GM11168 (cell line): ENCODE data around the gene SERPINA4.
"Not testable (repeated sequence)": the region's sequence is repeated elsewhere in the genome, so short reads cannot be mapped to it uniquely, and the experiment has no call there.

Experiments used
- in situ Hi-C: fragments of 300-500 bp; cut with MboI; formaldehyde crosslinking; loops from one replicate; pipeline ENCODE4 v1.12.0; 2022; ENCODE audit warnings: low sequenced_read_pairs; ENCODE audit not compliant: unreplicated experiment

The SERPINA4 gene

DNA sequence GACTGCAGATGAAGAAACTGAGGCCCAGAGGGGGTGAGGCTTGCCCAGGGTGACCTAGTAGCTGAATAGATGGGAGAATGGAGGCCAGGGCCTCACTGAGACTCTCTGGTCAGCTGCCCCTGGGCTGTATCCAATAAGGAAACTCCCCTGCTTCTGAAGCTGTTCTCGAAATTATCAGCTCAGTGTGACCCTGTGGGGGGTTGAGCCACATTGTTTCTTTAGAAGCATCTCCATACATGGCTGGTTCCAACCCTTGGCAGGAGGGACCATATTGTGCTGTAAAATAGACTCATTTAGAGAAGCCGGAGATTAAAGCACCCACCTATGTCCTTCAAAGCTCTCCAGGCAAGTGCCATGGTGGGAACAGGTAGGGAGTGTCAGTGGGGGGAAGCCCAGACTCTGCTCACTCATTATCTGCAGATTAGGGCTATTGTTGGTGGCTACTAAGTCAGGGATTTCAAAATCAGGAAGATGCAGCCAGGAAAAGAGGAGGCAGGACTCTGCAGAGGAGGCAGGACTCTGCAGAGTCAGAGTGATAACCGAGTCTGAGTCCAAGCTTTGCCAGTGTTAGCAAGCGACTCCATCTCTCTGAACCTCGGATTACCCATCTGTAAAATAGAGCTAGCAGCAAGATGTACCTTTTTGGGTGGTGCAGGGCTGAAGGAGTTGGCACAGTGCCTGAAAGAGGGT lies 23.5 kb downstream of the SERPINA4 start:
- in situ Hi-C loops = no loop called here

DNA sequence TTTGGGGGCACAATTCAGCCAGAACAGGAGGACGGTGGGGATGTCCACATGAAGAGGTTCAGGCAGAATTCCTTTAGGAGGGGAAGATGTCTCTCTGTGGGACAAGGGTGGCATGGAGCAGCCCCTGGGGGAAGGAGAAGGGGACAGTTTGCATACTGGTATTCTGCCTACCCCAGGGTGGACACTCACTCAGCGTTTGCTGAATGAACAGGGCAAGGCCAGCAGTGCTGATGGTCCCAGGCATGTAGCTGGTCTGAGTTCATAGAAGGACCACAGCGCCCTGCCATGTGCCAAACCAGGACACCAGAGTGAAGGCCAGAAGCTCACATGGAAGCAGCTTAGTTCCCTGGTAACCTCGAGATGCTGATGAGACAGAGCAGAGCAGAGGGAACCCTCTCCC lies 25.4 kb downstream of the SERPINA4 start:
- in situ Hi-C loops = no loop called here

DNA sequence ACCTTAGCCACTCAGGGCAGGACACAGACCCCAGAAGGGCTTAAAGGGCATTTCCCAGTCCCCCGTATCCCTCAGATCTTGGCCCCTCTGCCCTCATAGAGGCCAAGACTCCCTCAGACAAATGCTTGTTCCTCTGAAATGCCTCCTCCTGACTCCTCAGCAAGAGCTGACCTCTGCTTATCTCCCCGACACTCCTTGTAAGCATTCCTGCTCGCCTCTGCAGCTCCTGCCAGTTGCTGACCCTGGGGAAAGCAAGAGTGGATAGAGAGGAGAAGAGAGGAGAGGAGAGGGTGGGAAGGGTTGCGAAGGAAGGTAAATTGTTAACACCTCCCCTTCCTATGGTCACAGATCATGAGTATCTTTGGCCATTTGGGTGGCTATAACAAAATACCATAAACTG lies 27.1 kb downstream of the SERPINA4 start:
- in situ Hi-C loops = no loop called here

DNA sequence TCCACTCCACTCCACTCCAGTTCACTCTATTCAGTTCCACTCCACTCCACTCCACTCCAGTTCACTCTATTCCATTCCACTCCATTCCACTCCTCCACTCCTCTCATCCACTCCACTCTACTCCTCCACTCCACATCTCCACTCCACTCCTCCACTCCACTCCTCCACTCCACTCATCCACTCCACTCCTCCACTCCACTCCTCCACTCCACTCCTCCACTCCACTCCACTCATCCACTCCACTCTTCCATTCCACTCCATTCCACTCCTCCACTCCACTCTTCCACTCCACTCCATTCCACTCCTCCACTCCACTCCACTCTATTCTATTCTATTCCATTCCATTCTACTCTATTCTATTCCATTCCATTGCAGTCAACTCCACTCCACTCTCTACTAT lies 29.8 kb downstream of the SERPINA4 start:
- in situ Hi-C loops = no loop called here

DNA sequence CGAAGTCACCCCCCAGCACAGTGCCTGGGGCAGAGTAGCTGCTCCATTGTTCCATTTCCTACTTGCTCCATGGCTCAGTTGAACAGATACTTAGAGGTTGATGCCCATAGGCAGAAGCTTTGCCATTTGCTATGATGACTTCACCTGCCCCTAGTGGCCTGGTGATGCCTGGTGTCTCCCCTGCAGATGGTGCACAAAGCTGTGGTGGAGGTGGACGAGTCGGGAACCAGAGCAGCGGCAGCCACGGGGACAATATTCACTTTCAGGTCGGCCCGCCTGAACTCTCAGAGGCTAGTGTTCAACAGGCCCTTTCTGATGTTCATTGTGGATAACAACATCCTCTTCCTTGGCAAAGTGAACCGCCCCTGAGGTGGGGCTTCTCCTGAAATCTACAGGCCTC lies 30.6 kb downstream of the SERPINA4 start:
- in situ Hi-C loops = no loop called here

DNA sequence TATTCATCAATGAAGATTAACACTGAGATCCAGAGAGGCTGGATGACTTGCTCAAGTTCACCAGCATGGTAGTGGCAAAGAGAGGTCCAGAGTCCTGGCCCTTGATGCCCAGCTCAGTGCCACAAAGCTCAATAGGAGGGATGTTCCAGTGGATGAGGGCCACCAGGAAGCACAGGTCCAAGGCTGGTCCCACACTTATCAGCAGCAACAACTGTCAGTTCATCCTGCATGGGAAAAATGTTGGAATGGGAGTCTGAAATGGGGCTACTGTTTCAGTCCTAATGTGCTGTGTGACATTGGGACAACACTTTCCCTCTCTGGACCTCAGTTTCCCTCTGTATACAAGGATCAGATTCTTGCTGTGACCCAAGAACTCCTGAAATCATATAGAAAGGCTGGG lies 31.2 kb downstream of the SERPINA4 start:
- in situ Hi-C loops = no loop called here

DNA sequence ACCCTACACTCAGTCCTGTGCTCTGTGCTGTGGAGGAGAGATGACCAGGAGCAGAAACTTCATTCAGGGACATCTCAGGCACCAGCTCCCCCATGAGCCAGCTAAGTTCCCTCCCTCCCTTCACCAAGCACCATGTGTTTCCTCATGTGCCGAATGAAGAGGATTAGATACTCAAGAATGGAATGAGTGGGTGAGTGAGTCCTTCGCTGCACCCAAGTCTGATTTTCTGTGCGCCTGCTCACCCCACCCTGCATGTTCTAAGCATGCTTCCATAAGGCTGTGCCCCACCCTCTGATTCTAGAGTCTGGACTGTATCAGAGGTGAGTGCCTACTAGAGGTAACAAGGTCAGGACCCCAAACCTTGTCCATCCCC lies 32.1 kb downstream of the SERPINA4 start:
- in situ Hi-C loops = no loop called here

DNA sequence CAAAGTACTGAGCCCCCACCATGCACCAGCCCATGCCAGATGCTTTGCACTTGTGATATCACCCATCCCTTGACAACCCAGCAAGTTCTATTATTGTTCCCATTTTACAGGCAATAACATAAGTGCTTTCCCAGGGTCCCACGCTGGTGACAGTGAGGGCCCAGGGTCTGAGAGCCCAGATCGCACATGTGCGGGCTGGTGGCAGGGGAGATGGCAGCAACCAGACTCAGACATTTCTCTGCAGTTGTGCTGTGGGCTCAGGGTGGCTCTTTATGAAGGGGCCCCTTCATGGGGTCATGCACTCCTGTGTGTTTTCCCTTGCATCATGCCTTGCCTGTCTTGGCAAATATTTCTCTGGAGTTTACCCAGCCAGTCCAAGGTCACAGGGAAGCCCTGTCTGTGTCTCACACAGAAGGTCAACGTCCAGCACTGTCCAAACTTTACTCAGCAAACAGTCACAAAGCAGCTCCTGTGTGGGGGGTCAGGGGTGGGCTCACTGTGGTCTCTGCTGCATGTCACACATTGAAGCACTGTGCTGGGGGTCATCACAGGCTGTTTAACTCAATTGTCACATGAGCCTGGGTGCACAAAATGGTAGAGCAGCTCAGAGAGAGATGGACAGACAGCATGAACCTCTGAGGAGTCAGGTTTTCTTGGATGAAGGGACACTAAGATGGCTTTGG lies 32.6 kb downstream of the SERPINA4 start:
- in situ Hi-C loops = no loop called here

DNA sequence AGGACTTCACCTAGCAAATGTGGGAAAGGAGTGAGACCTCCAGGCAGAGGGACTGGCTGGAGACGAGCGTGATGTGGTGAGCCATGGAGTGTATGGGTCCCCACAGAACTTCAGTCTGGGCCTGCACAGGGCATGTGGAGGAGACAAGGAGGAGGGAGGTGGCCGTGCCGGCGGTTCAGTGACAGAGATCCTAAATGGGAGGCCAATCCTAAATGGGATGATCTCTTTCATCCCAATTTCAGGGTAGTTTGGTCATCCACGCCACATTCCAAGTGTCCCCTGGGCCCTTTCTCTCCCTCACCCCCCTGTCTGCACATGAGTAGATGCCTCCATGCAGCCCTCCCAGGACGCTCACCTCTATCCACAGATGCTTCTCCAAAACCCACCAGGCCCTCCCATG lies 33.2 kb downstream of the SERPINA4 start:
- in situ Hi-C loops = no loop called here

DNA sequence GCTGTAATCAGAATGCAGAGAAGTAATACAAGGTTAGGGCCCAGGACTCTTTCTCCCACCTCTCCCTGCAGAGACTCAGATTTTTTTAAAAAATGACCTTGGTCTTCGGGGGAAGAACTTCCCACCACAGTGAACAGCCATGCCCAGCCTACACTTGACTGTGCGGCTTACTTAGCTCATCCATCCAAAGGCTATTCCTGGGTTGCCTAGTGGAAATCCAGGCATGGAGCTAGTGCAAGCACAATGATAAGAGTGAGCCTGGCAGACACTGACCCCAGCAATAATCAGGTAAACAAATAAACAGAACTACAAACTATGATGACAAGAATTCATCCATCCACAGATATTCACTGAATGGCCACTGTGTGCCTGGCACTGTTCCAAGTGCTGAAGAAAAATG lies 34.7 kb downstream of the SERPINA4 start:
- in situ Hi-C loops = no loop called here

DNA sequence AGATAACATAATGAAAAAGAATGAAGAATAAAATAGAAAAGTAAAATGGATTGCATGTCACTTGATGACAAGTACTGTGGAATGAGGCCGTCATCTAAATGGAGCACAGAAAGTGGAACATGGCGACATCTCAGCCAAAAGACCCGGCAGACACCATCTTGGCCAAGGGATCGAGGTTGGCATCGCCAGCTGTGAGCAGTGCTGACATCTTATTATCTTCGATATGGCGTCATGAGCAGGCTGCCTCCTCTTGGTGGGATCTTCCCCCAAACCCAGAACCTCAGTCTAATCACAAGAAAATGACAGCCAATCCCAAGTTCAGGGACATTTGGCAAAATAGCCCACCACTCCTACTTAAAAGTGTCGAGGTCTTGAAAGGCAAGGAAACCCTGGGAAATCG lies 35.1 kb downstream of the SERPINA4 start:
- in situ Hi-C loops = no loop called here

DNA sequence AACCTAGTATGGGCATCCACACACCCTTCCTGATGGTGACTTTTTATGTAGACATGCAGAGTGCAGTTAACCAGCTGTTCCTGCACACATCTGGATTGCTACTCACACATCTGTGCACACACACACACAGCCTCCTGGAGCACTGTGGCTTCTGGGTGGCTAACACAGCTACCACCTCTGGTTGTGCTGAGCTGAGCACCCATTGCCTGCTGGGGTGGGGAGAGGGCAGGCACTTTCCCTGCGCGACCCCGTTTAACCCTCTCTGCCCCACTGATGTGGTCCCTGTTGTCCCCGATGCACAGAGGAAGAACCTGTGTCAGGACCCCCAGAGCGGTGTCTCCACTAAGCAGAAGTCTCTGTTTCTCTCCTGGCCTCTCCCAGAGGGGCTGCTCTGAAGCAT lies 36.5 kb downstream of the SERPINA4 start:
- in situ Hi-C loops = no loop called here

DNA sequence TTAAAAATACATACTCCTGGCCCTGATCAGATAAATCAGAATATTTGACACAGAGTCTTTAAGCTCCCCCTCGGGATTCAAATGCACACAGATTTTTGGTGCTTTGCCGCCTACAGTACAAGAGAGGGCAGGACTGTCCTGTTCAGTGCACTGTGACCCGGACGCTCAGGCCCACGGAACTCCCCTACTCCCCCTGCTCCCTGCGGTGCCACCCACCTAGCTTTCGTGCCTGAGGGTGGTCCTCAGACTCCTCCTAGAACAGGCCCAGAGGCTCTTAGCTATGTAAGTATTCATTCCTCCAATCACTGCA lies 37.2 kb downstream of the SERPINA4 start:
- in situ Hi-C loops = no loop called here

DNA sequence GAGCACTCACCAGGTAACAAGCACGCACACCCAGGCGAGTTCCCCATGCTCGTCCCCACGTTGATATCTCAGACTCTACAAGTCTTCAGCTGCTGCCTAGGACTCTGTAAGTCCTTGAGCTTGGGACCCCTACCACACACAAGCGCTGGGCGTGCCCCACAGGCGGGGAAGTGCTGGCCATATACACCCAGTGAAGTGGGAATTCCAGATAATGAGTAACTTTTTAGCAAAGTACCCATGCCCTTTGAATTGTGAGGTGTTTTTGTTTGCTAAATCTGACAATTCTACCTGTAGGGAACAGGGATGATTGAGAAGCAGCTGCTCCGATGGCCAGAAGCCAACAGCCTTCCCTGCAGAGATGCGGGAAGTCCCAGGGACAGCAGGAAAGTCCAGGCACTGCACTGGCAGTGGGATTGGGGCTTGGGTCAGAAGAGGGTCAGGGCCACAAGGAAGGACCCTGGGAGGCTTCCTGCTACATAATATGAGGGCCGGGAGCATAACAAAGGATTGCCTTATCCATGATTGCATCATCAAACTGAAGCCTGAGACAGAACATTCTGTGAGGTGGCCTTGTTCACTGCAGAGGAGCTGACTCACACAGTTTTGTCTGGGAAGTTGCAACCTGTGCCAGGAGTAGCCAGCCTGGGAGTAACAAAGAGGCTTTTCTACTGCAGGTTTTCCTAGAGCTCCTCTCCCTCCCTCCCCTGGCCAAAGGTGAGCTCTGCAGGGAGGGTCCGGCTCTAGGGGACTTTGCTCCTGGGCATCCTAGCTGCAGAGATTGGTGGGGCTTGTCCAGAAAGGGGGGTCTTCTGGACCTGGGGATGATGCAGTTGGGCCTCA lies 37.8 kb downstream of the SERPINA4 start:
- in situ Hi-C loops = no loop called here

DNA sequence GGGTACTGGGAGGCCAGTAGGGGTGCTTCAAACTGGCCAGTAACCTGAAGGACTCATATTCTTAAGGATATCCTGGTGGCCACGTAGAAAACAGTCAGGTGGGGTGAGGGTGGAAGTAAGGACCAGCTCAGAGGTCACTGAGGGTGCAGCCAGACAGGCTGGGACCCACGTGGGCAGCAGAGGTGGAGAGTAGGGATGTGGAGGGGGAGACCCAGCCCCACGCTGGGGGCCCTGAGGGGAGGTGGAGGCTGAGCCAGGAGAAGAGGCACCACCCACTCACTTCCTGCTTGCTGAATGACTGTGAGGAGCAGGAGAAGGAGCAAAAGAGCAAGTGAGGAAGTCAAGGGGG lies 38.4 kb downstream of the SERPINA4 start:
- in situ Hi-C loops = no loop called here

DNA sequence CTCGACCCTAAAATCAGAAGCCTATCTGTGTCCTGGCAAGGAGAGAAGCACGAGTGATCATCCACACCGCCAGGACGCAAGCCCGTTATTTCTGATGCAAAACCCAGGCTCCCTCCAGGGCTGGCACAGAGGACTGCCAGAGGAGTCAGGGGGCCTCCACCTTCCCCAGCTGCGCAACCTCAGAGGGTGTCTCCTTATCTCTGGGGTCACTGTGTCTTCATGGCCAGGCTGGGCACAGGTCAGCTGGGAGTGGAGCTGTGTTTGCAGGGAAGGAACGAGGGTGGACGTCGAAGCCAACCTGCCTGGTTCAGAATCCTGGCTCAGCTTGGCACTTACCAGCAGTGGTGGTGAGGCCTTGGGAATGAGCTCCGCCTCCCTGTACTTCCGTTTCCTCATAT lies 38.9 kb downstream of the SERPINA4 start:
- in situ Hi-C loops = no loop called here

DNA sequence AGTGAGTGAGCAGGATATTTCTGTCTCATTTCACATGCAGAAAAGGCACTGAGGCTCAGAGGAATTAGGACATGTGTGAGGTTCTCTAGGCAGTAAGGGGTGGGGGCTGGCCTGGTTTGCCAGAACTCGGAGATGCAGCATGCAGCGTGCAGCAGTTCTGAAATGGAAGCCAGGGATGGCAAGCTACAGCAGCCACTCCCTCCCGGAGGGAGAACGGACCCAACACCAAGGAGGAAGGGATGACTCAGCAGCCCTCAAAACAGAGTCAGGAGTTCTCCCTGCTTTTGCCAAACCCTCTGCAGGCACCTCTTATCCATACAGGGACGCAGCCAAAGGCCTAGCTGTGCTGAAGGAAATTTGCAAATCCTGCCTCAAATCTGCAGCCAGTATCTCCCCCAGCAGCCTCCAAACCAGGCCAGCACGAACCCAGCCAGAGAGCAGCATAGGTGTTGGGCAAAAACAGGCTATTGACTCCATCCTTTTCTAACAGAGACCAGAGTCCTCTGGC lies 40.7 kb downstream of the SERPINA4 start:
- in situ Hi-C loops = no loop called here

DNA sequence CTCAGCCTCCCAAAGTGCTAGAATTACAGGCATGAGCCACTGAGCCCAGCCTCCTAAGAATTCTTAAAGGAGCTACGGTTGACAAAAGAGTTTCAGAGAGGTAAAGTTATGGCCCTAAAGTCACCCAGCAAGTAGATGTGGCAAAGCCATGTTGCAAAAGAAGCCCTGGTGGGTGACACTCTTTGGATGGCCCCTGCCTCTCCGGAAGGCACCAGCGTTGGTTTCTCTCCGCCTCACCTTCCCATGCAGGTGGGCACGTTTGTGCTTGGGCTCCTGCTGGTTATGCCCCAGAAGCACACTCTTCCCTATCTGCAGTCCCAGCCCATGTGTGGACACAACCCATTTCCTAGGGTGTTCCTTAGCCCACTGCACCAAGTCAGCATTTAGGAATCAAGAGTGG lies 41.5 kb downstream of the SERPINA4 start:
- in situ Hi-C loops = no loop called here

DNA sequence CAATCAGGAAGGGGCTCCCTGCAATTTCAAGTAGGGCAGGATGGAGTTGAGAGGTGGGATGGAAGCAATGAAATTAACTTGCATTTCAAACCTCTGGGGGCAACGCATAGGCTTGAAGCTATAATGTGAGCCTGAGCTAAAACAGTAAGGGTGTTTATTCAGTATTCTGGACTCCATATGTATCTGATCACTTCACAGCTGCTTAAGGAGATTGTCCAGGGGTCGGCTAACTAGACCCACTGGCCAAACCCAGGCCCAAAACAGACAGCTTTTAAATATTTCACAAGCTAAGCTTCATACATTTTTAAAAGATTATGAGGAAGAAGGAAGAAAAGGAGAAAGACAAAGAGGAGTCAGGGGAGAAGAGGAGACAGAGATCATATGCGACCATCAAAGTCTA lies 44.1 kb downstream of the SERPINA4 start:
- in situ Hi-C loops = no loop called here

DNA sequence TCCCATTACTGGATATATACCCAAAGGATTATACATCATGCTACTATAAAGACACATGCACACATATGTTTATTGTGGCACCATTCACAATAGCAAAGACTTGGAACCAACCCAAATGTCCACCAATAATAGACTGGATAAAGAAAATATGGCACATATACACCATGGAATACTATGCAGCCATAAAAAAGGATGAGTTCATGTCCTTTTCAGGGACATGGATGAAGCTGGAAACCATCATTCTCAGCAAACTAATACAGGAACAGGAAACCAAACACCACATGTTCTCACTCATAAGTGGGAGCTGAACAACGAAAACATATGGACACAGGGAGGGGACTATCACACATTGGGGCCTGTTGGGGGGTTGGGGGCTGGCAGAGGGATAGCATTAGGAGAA lies 47.7 kb downstream of the SERPINA4 start:
- in situ Hi-C loops = not testable (repeated sequence)

DNA sequence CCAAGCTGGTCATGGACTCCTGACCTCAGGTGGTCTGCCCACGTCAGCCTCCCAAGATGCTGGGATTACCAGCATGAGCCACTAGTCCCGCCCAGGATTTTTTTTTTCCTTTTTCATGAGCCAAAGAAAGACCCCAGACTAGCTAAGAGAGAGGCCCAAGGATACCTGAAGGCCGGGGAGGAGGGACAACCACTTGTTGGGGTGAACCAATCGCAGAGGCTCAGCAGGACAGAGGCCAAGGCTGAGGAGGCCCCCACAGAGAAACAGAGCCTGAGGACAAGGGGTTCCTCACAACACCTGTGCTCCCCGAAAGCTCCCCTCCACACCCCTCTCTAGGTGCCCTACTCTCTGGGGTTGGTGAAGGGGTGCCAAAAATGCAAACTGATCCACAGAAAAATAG lies 49.9 kb downstream of the SERPINA4 start:
- in situ Hi-C loops = no loop called here
